HG03025 (cell line): ENCODE results near the gene SLC1A5.
"Not testable (repeated sequence)": the region's sequence is repeated elsewhere in the genome, so short reads cannot be mapped to it uniquely, and the experiment has no call there.

ENCODE experiments used
- ATAC-seq: cut with Tn5 transposase; IDR thresholded peaks from one replicate; pipeline ENCODE4 v1.9.1; 2021; ENCODE audit warnings: mild to moderate bottlenecking, moderate library complexity; ENCODE audit not compliant: unreplicated experiment, low FRiP score

The SLC1A5 gene

GRCh38 chr19:46772170-46773017 lies 16.0 kb downstream of the SLC1A5 start:
- ATAC-seq, result no peak

DNA sequence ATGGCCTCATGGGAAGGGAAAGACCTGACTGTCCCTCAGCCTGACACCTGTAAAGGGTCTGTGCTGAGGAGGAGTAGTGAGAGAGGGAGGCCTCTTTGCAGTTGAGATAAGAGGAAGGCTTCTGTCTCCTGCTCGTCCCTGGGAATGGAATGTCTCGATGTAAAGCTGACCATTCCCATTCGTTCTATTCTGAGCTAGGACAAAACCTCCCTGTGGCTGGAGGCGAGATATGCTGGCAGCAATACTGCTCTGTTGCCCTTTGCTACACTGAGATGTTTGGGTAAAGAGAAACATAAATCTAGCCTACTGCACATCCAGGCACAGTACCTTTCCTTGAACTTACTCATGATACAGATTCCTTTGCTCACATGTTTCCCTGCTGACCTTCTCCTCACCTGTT lies 19.6 kb downstream of the SLC1A5 start:
- not testable (repeated sequence) for ATAC-seq

DNA sequence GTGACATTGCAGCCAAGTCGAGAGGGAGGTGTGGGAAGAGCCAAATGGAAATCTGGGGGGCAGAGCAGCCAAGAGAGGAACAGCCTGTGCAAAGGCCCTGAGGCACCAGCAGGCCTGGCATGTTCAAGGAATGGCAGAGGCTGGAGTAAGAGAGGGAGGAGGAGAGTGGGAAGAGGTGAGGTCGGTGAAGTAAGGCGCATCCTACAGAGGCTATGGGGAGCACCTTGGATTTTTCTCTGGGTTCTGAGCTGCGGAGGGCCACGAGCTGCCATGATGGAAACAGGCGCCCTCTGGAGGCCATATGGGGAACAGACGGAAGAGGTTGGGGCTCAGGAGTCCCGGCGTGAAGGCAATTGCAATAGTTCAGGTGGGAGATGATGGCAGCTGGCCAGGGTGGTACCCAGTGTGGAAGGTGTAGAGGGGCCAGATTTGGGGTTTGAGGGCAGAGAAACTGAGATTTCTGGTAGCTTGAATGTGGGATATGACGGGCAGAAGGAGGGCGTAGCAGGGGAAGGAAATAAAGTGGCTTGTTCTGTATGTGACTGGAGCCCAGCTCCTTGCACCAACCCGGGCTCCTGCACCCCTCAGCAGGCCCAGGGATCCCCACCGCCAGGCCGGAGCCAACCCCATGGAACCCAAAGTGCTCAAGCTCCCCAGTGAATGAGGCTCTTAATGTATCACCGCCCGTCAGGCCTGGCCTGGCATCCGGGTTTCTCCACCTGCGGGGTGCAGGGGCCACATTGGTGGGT lies 21.7 kb downstream of the SLC1A5 start:
- ATAC-seq, result no peak

GRCh38 chr19:46764817-46765291 lies 23.5 kb downstream of the SLC1A5 start:
- ATAC-seq, result no peak

DNA sequence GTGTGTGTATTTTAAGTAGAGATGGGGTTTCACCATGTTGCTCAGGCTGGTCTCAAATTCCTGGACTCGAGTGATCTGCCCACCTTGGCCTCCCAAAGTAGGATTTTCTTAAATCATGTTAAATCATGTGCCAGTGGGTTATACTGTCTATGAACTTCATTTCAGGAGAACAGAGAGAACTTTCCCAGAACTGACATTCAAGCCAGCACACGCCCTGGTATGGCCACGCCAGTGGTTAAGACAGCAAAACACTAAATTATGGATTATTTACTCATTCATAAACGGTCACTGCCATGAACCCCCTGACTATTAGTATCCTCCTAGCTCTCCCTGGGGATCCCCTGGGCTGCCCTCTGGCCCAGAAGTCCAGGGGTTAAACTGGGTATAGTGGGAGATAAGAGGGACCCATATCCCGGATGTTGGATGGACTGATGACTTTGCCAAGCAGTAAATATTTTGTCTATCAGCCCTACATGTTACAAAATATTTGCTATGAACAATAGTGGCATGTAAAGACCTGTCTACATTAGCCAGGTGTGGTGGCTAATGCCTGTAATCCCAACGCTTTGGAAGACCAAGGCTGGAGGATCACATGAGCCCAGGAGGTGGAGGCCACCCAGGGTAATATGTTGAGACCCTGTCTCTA lies 26.0 kb downstream of the SLC1A5 start:
- ATAC-seq, result no peak

DNA sequence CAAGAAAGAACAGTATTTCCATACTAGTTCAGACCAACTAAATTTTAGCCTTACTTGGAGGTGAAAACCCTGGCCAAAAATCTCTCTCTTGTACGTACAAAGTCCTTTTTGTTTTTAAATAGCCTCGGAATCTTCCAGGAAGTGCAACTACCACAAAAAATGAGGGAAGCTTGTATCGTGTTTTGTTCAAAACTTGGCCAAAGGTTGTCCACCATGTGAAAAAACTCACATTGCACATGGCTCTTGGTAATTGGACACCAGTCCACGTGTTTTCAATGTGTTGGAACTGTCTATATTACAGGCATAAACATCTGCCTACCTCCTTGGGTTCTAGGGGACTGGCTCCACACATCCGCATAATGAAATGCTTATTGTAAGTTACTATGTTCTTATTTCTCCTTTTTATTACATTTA lies 27.0 kb downstream of the SLC1A5 start:
- ATAC-seq, result no peak

GRCh38 chr19:46760897-46761296 lies 27.5 kb downstream of the SLC1A5 start:
- not testable (repeated sequence) for ATAC-seq

DNA sequence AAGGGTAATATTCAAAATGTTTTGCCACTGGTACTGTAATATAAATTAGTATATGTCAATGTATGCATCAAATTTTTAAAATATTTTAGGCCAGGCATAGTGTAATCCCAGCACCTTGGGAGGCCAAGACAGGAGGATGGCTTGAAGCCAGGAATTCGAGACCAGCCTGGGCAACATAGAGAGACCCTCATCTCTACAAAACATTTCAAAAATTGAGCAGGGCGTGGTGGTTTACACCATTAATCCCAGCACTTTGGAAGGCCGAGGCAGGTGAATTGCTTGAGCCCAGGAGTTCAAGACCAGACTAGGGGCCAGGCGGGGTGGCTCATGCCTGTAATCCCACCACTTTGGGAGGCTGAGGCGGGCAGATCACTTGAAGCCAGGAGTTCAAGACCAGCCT lies 28.0 kb downstream of the SLC1A5 start:
- no peak for ATAC-seq

DNA sequence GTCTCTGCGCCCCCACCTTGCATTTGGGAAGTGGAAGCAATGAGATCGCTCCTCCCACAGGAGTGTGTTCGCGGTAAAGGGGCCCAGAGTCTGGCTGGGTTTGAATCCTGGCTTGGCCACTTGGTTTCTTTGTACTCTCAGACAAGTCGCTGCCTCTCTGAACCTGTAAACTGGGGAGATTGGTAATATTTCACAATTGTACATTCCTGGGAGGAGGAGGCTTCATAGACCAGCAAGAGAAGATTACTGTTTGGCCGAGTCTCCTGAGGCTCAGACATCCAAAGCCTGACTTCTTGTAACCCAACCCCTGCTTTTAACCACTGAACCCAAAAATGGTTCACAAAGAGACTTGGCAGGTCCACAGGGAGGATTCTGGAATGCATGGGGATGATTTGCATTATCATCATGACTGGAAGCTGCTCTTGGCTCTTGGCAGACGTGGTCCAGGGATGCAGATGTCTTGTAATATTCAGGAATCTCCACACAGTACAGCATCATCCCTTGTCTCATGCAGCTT lies 28.5 kb downstream of the SLC1A5 start:
- no peak for ATAC-seq

- no peak for ATAC-seq
Observed at GRCh38 chr19:46759206-46759605, 29.2 kb downstream of the SLC1A5 start.

DNA sequence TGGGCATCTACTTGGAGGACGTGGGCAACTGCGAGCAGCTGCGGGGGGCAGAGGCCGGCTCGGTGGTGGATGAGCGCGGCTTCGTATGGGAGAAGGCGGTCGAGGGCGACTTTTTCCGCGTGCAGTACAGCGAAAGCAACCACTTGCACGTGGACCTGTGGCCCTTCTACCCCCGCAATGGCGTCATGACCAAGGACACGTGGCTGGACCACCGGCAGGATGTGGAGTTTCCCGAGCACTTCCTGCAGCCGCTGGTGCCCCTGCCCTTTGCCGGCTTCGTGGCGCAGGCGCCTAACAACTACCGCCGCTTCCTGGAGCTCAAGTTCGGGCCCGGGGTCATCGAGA lies 31.9 kb downstream of the SLC1A5 start:
- no peak for ATAC-seq

GRCh38 chr19:46755853-46756543 lies 32.4 kb downstream of the SLC1A5 start:
- ATAC-seq, result no peak

- no peak for ATAC-seq
Observed at GRCh38 chr19:46755077-46755852, 33.1 kb downstream of the SLC1A5 start.

- no peak for ATAC-seq
Observed at GRCh38 chr19:46753420-46754155, 34.8 kb downstream of the SLC1A5 start.

DNA sequence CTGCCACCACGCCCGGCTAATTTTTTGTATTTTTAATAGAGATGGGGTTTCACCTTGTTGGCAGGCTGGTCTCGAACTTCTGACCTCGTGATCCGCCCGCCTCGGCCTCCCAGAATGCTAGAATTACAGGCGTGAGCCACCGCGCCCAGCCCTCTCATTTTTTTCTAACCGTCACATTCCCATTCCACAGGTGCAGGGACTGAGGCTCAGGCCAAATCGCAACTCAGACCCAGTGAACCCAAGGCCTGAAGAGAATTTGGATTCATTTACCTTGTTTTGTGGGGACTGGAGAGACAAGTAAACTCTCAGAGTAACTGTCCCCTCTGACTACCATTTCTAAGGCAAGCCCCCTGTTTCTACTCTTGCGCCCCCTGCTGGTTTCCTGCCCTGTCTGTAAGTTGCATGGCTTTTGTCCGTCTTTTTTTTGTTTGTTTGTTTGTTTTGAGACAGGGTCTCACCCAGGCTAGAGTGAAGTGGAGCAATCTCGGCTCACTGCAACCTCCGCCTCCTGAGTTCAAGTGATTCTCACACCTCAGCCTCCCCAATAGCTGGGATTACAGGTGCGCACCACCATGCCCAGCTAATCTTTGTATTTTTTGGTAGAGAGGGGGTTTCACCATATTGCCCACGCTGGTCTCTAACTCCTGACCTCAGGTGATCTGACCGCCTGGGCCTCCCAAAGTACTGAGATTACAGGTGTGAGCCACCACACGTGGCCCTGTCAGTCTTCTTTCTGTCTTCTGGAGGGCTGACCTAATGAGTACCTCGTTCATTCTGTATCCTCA lies 39.9 kb downstream of the SLC1A5 start:
- no peak for ATAC-seq

- ATAC-seq, result no peak
Observed at GRCh38 chr19:46746281-46747057, 41.9 kb downstream of the SLC1A5 start, which contains the start of gene STRN4. Gene STRN4 (minus strand): TSS chr19:46746450. CDS start chr19:46746430, 20 bp downstream.

GRCh38 chr19:46745521-46746280 lies 42.7 kb downstream of the SLC1A5 start, which contains the start of gene FKRP:
Gene FKRP (plus strand): TSS chr19:46746057. CDS start chr19:46755451, 9,394 bp downstream.
- no peak for ATAC-seq
